HepG2 (cell line): Measurements from ENCODE around the gene ANKLE1. TPM values are rescaled to one million over a fixed set of nuclear protein-coding genes. Genes with fewer than 3 reads are reported as not detected.

Source experiments
- CBX2 ChIP-seq, 2 experiments: fragments of 200-600 bp in 1 of 2; sonication (generic); formaldehyde crosslinking in 1 of 2; IDR thresholded peaks; 2 replicates each; pipeline versions ENCODE4 v1.7.0 to v1.8.1; 2018 to 2022; ENCODE audit warnings: low read depth in 2 of 2, low read length in 1 of 2, mild to moderate bottlenecking in 1 of 2, missing genetic modification reagents in 1 of 2
- EEA1 ChIP-seq: sonication (generic); formaldehyde crosslinking; IDR thresholded peaks from 2 replicates; pipeline ENCODE4 v1.5.1; 2020; ENCODE audit warnings: mild to moderate bottlenecking, missing genetic modification reagents, borderline replicate concordance
- HNF1B ChIP-seq: sonication (generic); formaldehyde crosslinking; IDR thresholded peaks from 2 replicates; pipeline ENCODE4 v1.5.1; 2020; ENCODE audit warnings: mild to moderate bottlenecking, moderate library complexity, missing genetic modification reagents
- MBD4 ChIP-seq: IDR thresholded peaks from 2 replicates; pipeline ENCODE4 v1.6.1; 2012; ENCODE audit warnings: low read length, inconsistent platforms, borderline replicate concordance
- NFIC ChIP-seq: IDR thresholded peaks from 2 replicates; pipeline ENCODE4 v1.6.1; 2012; ENCODE audit warnings: mild to moderate bottlenecking, low read length, inconsistent platforms
- PLRG1 ChIP-seq: fragments of 450-650 bp; conservative IDR thresholded peaks from 2 replicates; pipeline ENCODE4 v1.6.1; 2016
- RARA ChIP-seq: IDR thresholded peaks from 2 replicates; pipeline ENCODE4 v1.6.1; 2016; ENCODE audit warnings: missing genetic modification reagents, missing compliant biosample characterization
- TARDBP ChIP-seq: sonication (generic); formaldehyde crosslinking; IDR thresholded peaks from 2 replicates; pipeline ENCODE4 v1.8.0; 2022; ENCODE audit warnings: mild to moderate bottlenecking, missing genetic modification reagents
- TIGD3 ChIP-seq: sonication (generic); formaldehyde crosslinking; IDR thresholded peaks from 2 replicates; pipeline ENCODE4 v1.5.1; 2020; ENCODE audit warnings: mild to moderate bottlenecking, missing genetic modification reagents, borderline replicate concordance
- TRIM24 ChIP-seq: sonication (generic); formaldehyde crosslinking; IDR thresholded peaks from 2 replicates; pipeline ENCODE4 v1.8.0; 2022; ENCODE audit warnings: mild to moderate bottlenecking, missing genetic modification reagents
- ZBTB33 ChIP-seq: sonication (generic); formaldehyde crosslinking; IDR thresholded peaks from 2 replicates; pipeline ENCODE4 v1.4.0; 2020; ENCODE audit warnings: missing genetic modification reagents
- ZBTB40 ChIP-seq, 2 experiments: fragments of 450-650 bp in 1 of 2; sonication (generic) in 1 of 2; formaldehyde crosslinking in 1 of 2; IDR thresholded peaks; 2 replicates each; pipeline versions ENCODE4 v1.6.1 to v1.8.0; 2016 to 2022; ENCODE audit warnings: antibody characterized with exemption in 1 of 2, mild to moderate bottlenecking in 1 of 2, missing genetic modification reagents in 1 of 2
- ZNF614 ChIP-seq: IDR thresholded peaks from 2 replicates; pipeline ENCODE4 v1.6.1; 2018; ENCODE audit warnings: missing biosample characterization, missing genetic modification reagents, inconsistent platforms, borderline replicate concordance
- ZNF841 ChIP-seq: sonication (generic); formaldehyde crosslinking; IDR thresholded peaks from 2 replicates; pipeline ENCODE4 v1.8.1; 2023; ENCODE audit warnings: missing genetic modification reagents, borderline replicate concordance
- polyA plus RNA-seq, 8 experiments: library from polyadenylated mRNA; depleted of rRNA in 3 of 8; stranded (reverse) in 7 of 8; unstranded in 1 of 8; fragments of >200 nt; fragmentation: Illumina TruSeq in 4 of 8; extraction: Trizol in 4 of 8; gene quantifications; 2 replicates each; pipeline versions ENCODE4 v1.2.1 to v1.2.3, GENCODE V29; 2011 to 2016; ENCODE audit warnings: low read depth in 4 of 8, missing spikeins in 1 of 8, mixed read lengths in 1 of 8; ENCODE audit not compliant: insufficient read depth in 1 of 8
- total RNA-seq, 5 experiments: library from RNA; depleted of rRNA; stranded (reverse); fragments of >200 nt; fragmentation: Illumina TruSeq; extraction: Trizol; gene quantifications; 2 replicates each; pipeline ENCODE4 v1.2.3, GENCODE V29; 2016; ENCODE audit warnings: low read depth in 1 of 5

Gene ANKLE1
- total and polyA plus RNA-seq, 2 of the 13 experiments (the other 11 are each of a cell fraction or from before 2014, with no cell fraction given): 0.69 to 1.5 TPM

- TF ChIP-seq ZBTB40 (IDR thresholded peaks at IDR 0.05) (no peak), ZBTB40 (CRISPR knock-in tag; IDR thresholded peaks at IDR 0.05) (peak; percentile 69; the same call in 1 of the 2 replicates), CBX2 (IDR thresholded peaks at IDR 0.05; ENCODE audit: low read depth, low read length) (no peak), CBX2 (CRISPR knock-in tag; IDR thresholded peaks at IDR 0.05; ENCODE audit: low read depth) (no peak), ZNF614 (CRISPR knock-in tag) (peak; percentile 34; the same call in 1 of the 2 replicates), TRIM24 (CRISPR knock-in tag) (no peak), PLRG1 (no peak), MBD4 (no peak), ZNF841 (no peak), ZBTB33 (CRISPR knock-in tag) (peak; percentile 31), EEA1 (CRISPR knock-in tag) (no peak), TARDBP (CRISPR knock-in tag) (peak; percentile 98), HNF1B (CRISPR knock-in tag) (peak; percentile 88), TIGD3 (CRISPR knock-in tag) (no peak), RARA (CRISPR knock-in tag) (peak; percentile 99), NFIC (peak; percentile 66; the same call in 1 of the 2 replicates)
Measured at GRCh38 chr19:17248011-17248776, 33.5 kb upstream of the ANKLE1 start (continued).
